Tibial artery (tissue), 4 donors: ENCODE measurements around the gene PEX12.
"Not testable (repeated sequence)": the region's sequence is repeated elsewhere in the genome, so short reads cannot be mapped to it uniquely, and the experiment has no call there.

Experiments used
- DNase-seq, 2 donors: peaks; one replicate each; pipeline ENCODE4 v3.0.0-alpha.2; 2019
- H3K27ac ChIP-seq, 2 donors: fragments of 200-600 bp; sonication (generic) in 1 of 2; 1 replicate in 1 of 2; 2 replicates in 1 of 2; pipeline ENCODE4 v1.5.1; 2018 to 2019; ENCODE audit warnings: mild to moderate bottlenecking in 1 of 2
- H3K27me3 ChIP-seq, 2 donors: fragments of 200-600 bp; sonication (generic) in 1 of 2; one replicate each; pipeline versions ENCODE4 v1.5.1 to v1.6.0; 2016 to 2019
- H3K36me3 ChIP-seq, 3 donors: fragments of 200-600 bp; sonication (generic) in 2 of 3; one replicate each; pipeline ENCODE4 v1.5.1; 2016 to 2019; ENCODE audit warnings: mild to moderate bottlenecking in 2 of 3
- H3K4me1 ChIP-seq, 4 donors: fragments of 200-600 bp; sonication (generic) in 2 of 4; 1 replicate in 3 of 4; 2 replicates in 1 of 4; pipeline ENCODE4 v1.5.1; 2016 to 2019
- H3K4me3 ChIP-seq, 2 donors: fragments of 200-600 bp; sonication (generic) in 1 of 2; 1 replicate in 1 of 2; 2 replicates in 1 of 2; pipeline ENCODE4 v1.5.1; 2018 to 2019; ENCODE audit warnings: mild to moderate bottlenecking in 2 of 2
- H3K9me3 ChIP-seq, 3 donors: fragments of 200-600 bp; sonication (generic) in 1 of 3; one replicate each; pipeline ENCODE4 v1.5.1; 2016 to 2019
- CTCF ChIP-seq, 2 experiments: fragments of 200-600 bp in 1 of 2; fragments of 450-650 bp in 1 of 2; IDR thresholded peaks; one replicate each; pipeline ENCODE4 v1.5.1; 2017 to 2019; ENCODE audit warnings: antibody characterized with exemption in 2 of 2, mild to moderate bottlenecking in 1 of 2, moderate library complexity in 1 of 2
- intact Hi-C: fragments of 100-400 bp; cut with DNase I; formaldehyde crosslinking; loops from one replicate; pipeline ENCODE4 v1.15.0; 2023; ENCODE audit warnings: low total_unique reads

PEX12 gene

DNA sequence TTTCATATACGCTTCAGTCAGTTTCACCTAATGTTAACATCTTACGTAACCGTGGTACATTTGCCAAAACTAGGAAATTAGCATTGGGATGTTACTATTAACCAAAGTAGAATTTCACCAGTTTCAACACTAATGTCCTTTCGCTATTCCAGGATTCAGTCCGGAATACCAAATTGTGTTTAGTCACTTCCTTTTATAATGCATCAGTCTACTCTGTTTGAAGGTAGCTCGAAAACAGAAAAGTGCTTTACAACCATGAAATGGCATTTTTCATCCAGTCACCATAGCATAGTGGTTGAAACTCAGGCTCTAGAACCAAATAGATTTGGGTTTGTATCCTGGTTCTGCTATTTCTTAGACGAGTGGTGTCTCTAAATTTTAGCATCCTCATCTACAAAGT is 38.2 kb upstream of the PEX12 start:
- Histone ChIP-seq H3K36me3 (peaks cover 8 to 29% (median 8%) of the 10 kb centered on the region in 3 donors), H3K4me1 (no peaks in the 10 kb centered on the region), H3K9me3 (no peaks in the 10 kb centered on the region), H3K27me3 (no peaks in the 10 kb centered on the region), H3K27ac (no peak overlapping the region), H3K4me3 (no peak overlapping the region)
- intact Hi-C loops: no loop called here
- DNase-seq: no peak
- no peak for TF ChIP-seq CTCF (IDR thresholded peaks at IDR 0.05)

GRCh38 chr17:35614810-35615209 is 36.4 kb upstream of the PEX12 start:
- H3K27me3 ChIP-seq: no peaks in the 10 kb centered on the region
- H3K36me3 ChIP-seq: peaks cover 19 to 37% (median 23%) of the 10 kb centered on the region in 3 donors
- H3K27ac ChIP-seq: no peak overlapping the region
- TF ChIP-seq CTCF (IDR thresholded peaks at IDR 0.05): no peak
- H3K4me1 ChIP-seq: no peaks in the 10 kb centered on the region
- DNase-seq: no peak
- no peaks in the 10 kb centered on the region for H3K9me3 ChIP-seq
- intact Hi-C loops: loop anchor here (5.0 kb wide), 1 partner anchor 117 kb away; the partner anchor contains the start of gene RASL10B
- H3K4me3 ChIP-seq: no peak overlapping the region

- no peak overlapping the region for H3K4me3 ChIP-seq
- H3K9me3 ChIP-seq: no peaks in the 10 kb centered on the region
- H3K27me3 ChIP-seq: no peaks in the 10 kb centered on the region
- H3K36me3 ChIP-seq: peaks cover 37 to 49% (median 41%) of the 10 kb centered on the region in 3 donors
- H3K4me1 ChIP-seq: no peaks in the 10 kb centered on the region
- peak; percentile 41 to 53 for TF ChIP-seq CTCF (IDR thresholded peaks at IDR 0.05)
- DNase-seq: peak in 1 of 2 donors; percentile 50
- intact Hi-C loops: loop anchor here (5.0 kb wide), 1 partner anchor 119 kb away; the partner anchor contains the start of gene RASL10B
- H3K27ac ChIP-seq: no peak overlapping the region
Observed at GRCh38 chr17:35612924-35613521, 34.7 kb upstream of the PEX12 start.

DNA sequence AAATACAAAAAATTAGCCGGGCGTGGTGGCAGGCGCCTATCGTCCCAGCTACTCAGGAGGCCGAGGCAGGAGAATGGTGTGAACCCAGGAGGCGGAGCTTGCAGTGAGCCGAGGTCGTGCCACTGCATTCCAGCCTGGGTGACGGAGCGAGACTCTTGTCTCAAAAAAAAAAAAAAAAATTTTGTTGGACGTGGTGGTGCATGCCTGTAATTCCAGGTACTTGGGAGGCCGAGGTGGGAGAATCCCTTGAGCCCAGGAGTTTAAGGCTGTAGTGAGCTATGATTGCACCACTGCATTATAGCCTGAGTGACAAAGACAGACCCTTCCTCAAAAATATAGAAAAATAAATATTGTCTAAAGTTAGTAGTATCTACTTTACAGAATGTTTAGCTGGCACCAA is 32.4 kb upstream of the PEX12 start:
- H3K27ac ChIP-seq, H3K27me3 ChIP-seq, H3K9me3 ChIP-seq, H3K4me3 ChIP-seq, DNase-seq, H3K4me1 ChIP-seq: not testable (repeated sequence)
- intact Hi-C loops: loop anchor here (5.0 kb wide), 1 partner anchor 122 kb away; the partner anchor contains the start of gene RASL10B
- peaks cover 56 to 68% (median 62%) of the 10 kb centered on the region in 3 donors for H3K36me3 ChIP-seq

DNA sequence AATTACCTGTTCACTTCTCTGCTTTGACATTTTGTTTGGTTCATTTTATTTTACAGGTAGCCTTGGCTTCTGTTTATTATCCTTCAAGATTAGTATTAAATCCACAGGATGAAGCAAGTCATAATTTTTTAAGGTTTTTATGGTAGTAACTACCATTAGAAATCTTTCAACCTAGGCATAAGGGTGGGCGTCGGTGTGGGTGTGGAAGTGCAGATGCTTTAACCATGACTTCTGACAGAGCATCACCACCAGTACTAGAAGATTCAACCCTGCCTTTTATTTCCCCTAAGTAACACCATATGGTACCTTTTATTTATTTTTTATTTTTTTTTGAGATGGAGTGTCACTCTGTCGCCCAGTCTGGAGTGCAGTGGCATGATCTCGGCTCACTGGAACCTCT is 31.5 kb upstream of the PEX12 start:
- no peak overlapping the region for H3K4me3 ChIP-seq
- H3K4me1 ChIP-seq: no peaks in the 10 kb centered on the region
- intact Hi-C loops: loop anchor here (5.0 kb wide), 1 partner anchor 122 kb away; the partner anchor contains the start of gene RASL10B
- no peak overlapping the region for H3K27ac ChIP-seq
- H3K27me3 ChIP-seq: no peaks in the 10 kb centered on the region
- no peaks in the 10 kb centered on the region for H3K9me3 ChIP-seq
- DNase-seq: no peak
- H3K36me3 ChIP-seq: peaks cover 61 to 77% (median 71%) of the 10 kb centered on the region in 3 donors
- TF ChIP-seq CTCF (IDR thresholded peaks at IDR 0.05): no peak

- Histone ChIP-seq H3K4me3 (no peak overlapping the region), H3K36me3 (peaks cover 75 to 98% (median 84%) of the 10 kb centered on the region in 3 donors), H3K4me1 (no peaks in the 10 kb centered on the region), H3K27ac (no peak overlapping the region), H3K9me3 (no peaks in the 10 kb centered on the region), H3K27me3 (no peaks in the 10 kb centered on the region)
- intact Hi-C loops: no loop called here
- DNase-seq: no peak
- TF ChIP-seq CTCF (IDR thresholded peaks at IDR 0.05): no peak
Observed at GRCh38 chr17:35607239-35607847, 29.0 kb upstream of the PEX12 start.
